ENCODE data around the gene NT5C3B. TPM values are rescaled to one million over a fixed set of nuclear protein-coding genes. Genes with fewer than 3 reads are reported as not detected.

The NT5C3B gene
- total RNA-seq, 1 donor from 2014 or later, result 18.3 TPM

DNA sequence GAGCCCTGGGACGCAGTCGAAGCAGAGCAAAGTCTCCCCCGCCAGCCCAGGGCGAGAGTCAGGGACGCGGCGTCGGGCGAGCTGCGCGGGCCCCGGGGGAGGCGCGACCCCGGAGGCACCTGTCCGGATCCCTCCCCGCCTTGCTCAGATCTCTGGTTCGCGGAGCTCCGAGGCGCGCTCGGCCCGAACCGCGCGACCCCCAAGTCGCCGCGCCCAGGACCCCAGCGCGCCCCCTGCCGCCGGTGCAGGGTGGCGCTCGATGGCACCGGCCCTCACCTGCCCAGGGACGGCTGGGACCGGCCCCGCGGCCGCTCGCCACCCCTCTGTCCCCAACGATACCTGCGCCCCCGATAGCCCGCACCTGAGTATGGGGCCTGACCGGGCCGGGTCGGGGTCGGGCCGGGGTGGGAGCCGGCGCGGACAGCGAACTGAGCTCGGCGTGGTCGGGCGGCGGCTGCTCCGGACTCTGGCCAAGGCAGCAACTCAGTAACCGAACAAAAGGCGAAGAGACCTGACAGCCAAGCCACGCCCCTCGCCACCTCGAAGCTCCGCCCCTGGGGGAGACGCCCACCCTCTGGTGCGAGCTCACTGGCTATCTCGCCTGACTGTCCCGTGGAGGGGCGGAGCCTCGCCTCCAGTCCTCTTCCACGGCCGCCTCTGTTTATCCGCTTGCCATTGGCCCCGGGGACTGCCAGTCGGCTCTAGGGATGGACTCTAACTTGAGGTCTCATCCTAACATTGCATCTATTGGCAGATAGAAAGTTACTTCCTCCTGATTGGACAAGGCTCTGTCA is 49.6 kb downstream of the NT5C3B start, which contains the start of gene JUP:
Gene JUP (minus strand): TSS at position 485 of the 794 bp plus-strand sequence. CDS start 14,857 bp downstream, outside the sequence.
- H3K27me3 ChIP-seq (ENCODE audit: low read depth), result no peaks in the 10 kb centered on the region
- TF ChIP-seq, protein P1, sequence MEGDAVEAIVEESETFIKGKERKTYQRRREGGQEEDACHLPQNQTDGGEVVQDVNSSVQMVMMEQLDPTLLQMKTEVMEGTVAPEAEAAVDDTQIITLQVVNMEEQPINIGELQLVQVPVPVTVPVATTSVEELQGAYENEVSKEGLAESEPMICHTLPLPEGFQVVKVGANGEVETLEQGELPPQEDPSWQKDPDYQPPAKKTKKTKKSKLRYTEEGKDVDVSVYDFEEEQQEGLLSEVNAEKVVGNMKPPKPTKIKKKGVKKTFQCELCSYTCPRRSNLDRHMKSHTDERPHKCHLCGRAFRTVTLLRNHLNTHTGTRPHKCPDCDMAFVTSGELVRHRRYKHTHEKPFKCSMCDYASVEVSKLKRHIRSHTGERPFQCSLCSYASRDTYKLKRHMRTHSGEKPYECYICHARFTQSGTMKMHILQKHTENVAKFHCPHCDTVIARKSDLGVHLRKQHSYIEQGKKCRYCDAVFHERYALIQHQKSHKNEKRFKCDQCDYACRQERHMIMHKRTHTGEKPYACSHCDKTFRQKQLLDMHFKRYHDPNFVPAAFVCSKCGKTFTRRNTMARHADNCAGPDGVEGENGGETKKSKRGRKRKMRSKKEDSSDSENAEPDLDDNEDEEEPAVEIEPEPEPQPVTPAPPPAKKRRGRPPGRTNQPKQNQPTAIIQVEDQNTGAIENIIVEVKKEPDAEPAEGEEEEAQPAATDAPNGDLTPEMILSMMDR (IDR thresholded peaks at IDR 0.05; ENCODE audit: borderline replicate concordance), result peak; percentile 78
- peaks cover 61% of the 10 kb centered on the region for H3K4me1 ChIP-seq
- H3K27ac ChIP-seq (replicated peaks), result peak within 1 kb of the TSS; percentile 97
- no peaks in the 10 kb centered on the region for H3K36me3 ChIP-seq
- peak; percentile 100 for DNase-seq
- no peaks in the 10 kb centered on the region for H3K9me3 ChIP-seq (replicated peaks)
- H3K4me3 ChIP-seq, result peak within 1 kb of the TSS; percentile 88
- intact Hi-C loops (cut with micrococcal nuclease), result no loop called here

DNA sequence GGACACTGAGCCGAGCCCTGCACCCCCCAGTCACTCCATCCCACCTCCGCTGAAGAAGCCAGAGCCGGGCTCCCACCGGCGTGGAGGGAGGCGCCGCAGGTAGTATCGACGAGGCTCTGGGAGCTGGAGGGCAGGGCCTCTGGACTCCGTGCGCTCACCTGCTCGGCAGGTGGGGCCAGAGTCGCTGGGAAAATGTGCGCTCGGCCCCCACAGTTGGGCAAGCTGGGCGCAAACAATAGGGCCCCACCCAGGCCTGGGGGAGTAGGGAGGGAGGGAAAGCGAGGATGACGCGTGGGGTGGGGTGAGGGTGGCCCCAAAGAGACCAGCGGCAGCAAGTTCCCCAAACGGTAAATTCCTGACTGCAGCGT is 50.2 kb downstream of the NT5C3B start:
- Histone ChIP-seq H3K9me3 (replicated peaks) (no peaks in the 10 kb centered on the region), H3K27ac (replicated peaks) (peak overlapping the region; percentile 97), H3K4me3 (peak overlapping the region; percentile 88), H3K27me3 (ENCODE audit: low read depth) (no peaks in the 10 kb centered on the region), H3K36me3 (no peaks in the 10 kb centered on the region), H3K4me1 (peaks cover 61% of the 10 kb centered on the region)
- TF ChIP-seq, protein P1 (IDR thresholded peaks at IDR 0.05; ENCODE audit: borderline replicate concordance), result no peak
- intact Hi-C loops (cut with micrococcal nuclease), result no loop called here
- DNase-seq, result no peak

DNA sequence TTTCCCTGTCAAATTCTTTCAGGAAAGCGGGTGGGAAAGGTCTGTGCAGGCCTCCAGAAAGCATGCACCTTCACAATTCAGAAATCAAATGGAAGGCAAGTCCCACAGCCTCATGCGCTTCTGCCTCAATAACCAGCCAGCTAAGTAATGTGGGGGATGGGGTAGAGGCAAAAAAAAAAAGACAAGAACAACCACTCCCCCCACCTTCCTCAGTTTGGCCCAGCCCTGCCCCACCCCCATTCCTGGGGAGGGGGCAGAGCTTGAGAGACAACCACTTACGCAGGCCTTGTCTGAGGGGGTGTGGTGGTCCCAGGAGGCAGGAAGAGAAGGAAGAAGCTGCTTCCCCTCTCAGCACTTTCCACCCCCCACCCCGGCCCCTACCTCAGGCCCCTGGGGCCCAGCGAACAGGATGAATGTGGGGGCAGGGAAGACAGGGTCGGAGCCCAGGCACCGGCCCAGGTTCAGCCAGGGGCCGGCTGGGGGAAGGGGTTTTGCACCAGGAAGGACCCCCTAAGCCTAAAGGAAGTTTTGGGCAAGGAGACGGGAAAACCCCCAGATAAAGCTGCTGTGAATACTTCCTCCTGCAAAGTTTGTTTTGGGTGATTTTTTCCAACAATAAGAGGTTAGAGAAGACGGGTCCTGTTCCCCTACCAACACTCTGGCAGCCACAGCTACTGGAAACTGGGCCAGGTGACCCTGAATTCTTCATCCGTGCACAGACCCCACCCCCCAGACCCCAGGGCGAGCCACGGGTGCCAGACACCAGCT is 50.8 kb downstream of the NT5C3B start:
- Histone ChIP-seq H3K36me3 (no peaks in the 10 kb centered on the region), H3K4me3 (peak overlapping the region; percentile 88), H3K4me1 (peaks cover 67% of the 10 kb centered on the region), H3K27ac (replicated peaks) (peak overlapping the region; percentile 97), H3K9me3 (replicated peaks) (no peaks in the 10 kb centered on the region), H3K27me3 (ENCODE audit: low read depth) (no peaks in the 10 kb centered on the region)
- TF ChIP-seq, protein P1 (IDR thresholded peaks at IDR 0.05; ENCODE audit: borderline replicate concordance), result no peak
- DNase-seq, result no peak
- intact Hi-C loops (cut with micrococcal nuclease), result no loop called here

DNA sequence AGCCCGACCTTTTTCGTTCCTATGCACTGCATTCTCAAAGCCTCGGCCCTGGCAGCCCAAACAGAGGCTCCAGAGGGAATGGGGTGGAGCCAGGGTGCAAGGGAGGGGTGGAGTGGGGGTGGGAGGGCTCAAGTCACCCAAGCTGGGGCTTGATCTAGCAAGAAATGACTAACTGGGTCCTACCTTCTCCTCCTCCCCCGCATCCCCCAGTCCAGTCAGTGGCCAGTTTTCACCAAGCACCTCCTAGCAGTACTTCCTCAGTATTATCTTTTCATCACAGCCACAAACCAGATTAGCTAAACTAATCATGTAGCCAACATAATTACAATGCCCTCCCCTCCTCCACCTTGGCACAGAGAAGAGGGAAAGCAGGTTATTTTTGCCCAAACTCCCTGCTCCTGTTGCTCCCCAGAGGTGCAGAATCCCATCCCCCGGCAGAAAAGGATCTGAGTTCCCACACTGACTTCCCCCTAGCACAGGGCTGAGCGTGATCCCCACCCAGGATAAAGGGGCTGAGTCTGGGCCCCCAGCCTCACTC is 51.8 kb downstream of the NT5C3B start:
- intact Hi-C loops (cut with micrococcal nuclease), result no loop called here
- no peaks in the 10 kb centered on the region for H3K36me3 ChIP-seq
- DNase-seq, result peak; percentile 67
- no peaks in the 10 kb centered on the region for H3K9me3 ChIP-seq (replicated peaks)
- H3K4me1 ChIP-seq, result peaks cover 77% of the 10 kb centered on the region
- peak overlapping the region; percentile 97 for H3K27ac ChIP-seq (replicated peaks)
- H3K4me3 ChIP-seq, result peak overlapping the region; percentile 88
- TF ChIP-seq, protein P1 (IDR thresholded peaks at IDR 0.05; ENCODE audit: borderline replicate concordance), result no peak
- no peaks in the 10 kb centered on the region for H3K27me3 ChIP-seq (ENCODE audit: low read depth)

DNA sequence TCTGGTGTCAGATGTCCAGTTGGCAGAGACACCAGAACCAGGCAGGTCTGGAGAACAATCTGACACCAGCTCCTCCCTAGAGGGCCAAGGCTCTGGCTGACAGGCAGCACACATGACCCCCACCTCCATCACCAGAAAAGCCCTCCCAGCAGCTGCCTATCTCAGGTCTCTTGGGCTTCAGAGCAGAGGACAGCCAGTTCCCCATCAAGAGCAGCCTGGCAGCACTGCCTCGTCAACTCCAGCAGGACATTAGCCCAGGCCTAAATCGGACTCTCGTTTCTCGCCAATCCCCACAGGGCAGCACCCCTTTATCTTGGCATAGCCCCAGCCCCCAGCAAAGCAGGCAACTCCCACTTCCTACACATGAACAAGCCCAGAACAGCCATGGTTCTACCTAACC is 53.9 kb downstream of the NT5C3B start:
- peak; percentile 84 for DNase-seq
- Histone ChIP-seq H3K4me3 (peak overlapping the region; percentile 88), H3K4me1 (peaks cover 96% of the 10 kb centered on the region), H3K36me3 (no peaks in the 10 kb centered on the region), H3K27me3 (ENCODE audit: low read depth) (no peaks in the 10 kb centered on the region), H3K9me3 (replicated peaks) (no peaks in the 10 kb centered on the region), H3K27ac (replicated peaks) (peak overlapping the region; percentile 97)
- TF ChIP-seq, protein P1 (IDR thresholded peaks at IDR 0.05; ENCODE audit: borderline replicate concordance), result peak; percentile 11
- intact Hi-C loops (cut with micrococcal nuclease), result no loop called here
